Prostate gland (tissue), 2 donors: ENCODE data around the gene RNF220.

Experiments used
- CTCF ChIP-seq, 4 experiments: fragments of 200-600 bp in 2 of 4; fragments of 450-650 bp in 2 of 4; sonication (generic) in 2 of 4; IDR thresholded peaks; 1 replicate in 3 of 4; 2 replicates in 1 of 4; pipeline ENCODE4 v1.5.1; 2016 to 2019; ENCODE audit warnings: antibody characterized with exemption in 4 of 4, mild to moderate bottlenecking in 2 of 4, moderate library complexity in 2 of 4
- POLR2A ChIP-seq: fragments of 450-650 bp; IDR thresholded peaks from one replicate; pipeline ENCODE4 v1.6.1; 2016; ENCODE audit warnings: antibody characterized with exemption, mild to moderate bottlenecking
- POLR2AphosphoS5 ChIP-seq: sonication (generic); formaldehyde crosslinking; IDR thresholded peaks from one replicate; pipeline ENCODE4 v1.6.1; 2017; ENCODE audit warnings: antibody characterized with exemption

GRCh38 chr1:44417351-44418021 is 12.4 kb downstream of the RNF220 start:
- TF ChIP-seq CTCF (IDR thresholded peaks at IDR 0.05): no peak
- TF ChIP-seq POLR2A: no peak
- TF ChIP-seq POLR2AphosphoS5: no peak
